Mucosa of rectum (tissue), 2 donors: Measurements from ENCODE around the gene CALN1.

Source experiments
- H3K27ac ChIP-seq, 2 donors: one replicate each; pipeline ENCODE4 v1.7.0; 2013; ENCODE audit warnings: inconsistent platforms in 2 of 2, low read depth in 2 of 2, low read length in 2 of 2
- H3K27me3 ChIP-seq, 2 donors: one replicate each; pipeline ENCODE4 v1.7.0; 2013; ENCODE audit warnings: low read length in 2 of 2; ENCODE audit not compliant: control insufficient read depth in 2 of 2, insufficient read depth in 2 of 2
- H3K36me3 ChIP-seq, 2 donors: one replicate each; pipeline ENCODE4 v1.7.0; 2013; ENCODE audit warnings: low read length in 2 of 2; ENCODE audit not compliant: control insufficient read depth in 2 of 2, insufficient read depth in 2 of 2
- H3K4me1 ChIP-seq, 2 donors: one replicate each; pipeline ENCODE4 v1.7.0; 2013; ENCODE audit warnings: low read length in 2 of 2, mild to moderate bottlenecking in 1 of 2; ENCODE audit not compliant: control insufficient read depth in 2 of 2, insufficient read depth in 2 of 2
- H3K4me3 ChIP-seq, 2 donors: one replicate each; pipeline ENCODE4 v1.7.0; 2013; ENCODE audit warnings: low read length in 2 of 2
- H3K9ac ChIP-seq, 2 donors: one replicate each; pipeline ENCODE4 v1.7.0; 2013; ENCODE audit warnings: low read length in 2 of 2, low read depth in 1 of 2, mild to moderate bottlenecking in 1 of 2
- H3K9me3 ChIP-seq, 2 donors: one replicate each; pipeline ENCODE4 v1.7.0; 2013; ENCODE audit warnings: low read length in 2 of 2; ENCODE audit not compliant: control insufficient read depth in 2 of 2
- donor health status: healthy.
- donor health status: Normal muscosa, but diverticular disease.

CALN1 gene

DNA sequence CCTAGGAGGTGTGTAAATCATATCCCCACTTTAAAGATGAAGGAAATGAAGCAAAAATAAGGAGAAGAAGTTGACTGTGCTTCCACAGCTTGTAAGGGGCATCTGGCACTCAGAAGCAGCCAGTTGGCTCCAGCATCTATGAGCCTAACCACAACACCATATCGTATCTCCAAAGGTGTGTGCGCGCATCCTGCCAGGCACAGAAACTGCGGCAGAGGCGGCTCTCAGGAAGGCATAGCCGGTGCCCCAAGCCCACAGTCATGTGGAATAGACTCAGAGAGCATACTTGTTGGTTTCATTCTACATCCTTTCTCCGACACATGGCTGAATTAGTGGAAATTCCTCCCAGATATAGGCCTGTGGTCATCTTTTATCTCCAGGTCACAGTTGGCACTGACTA is 423.9 kb downstream of the CALN1 start:
- Histone ChIP-seq H3K4me1 (no peaks in the 10 kb centered on the region), H3K36me3 (no peaks in the 10 kb centered on the region), H3K9ac (no peak overlapping the region), H3K27ac (no peak overlapping the region), H3K4me3 (no peak overlapping the region), H3K9me3 (peaks cover 0 to 3% of the 10 kb centered on the region in 2 donors), H3K27me3 (no peaks in the 10 kb centered on the region)

DNA sequence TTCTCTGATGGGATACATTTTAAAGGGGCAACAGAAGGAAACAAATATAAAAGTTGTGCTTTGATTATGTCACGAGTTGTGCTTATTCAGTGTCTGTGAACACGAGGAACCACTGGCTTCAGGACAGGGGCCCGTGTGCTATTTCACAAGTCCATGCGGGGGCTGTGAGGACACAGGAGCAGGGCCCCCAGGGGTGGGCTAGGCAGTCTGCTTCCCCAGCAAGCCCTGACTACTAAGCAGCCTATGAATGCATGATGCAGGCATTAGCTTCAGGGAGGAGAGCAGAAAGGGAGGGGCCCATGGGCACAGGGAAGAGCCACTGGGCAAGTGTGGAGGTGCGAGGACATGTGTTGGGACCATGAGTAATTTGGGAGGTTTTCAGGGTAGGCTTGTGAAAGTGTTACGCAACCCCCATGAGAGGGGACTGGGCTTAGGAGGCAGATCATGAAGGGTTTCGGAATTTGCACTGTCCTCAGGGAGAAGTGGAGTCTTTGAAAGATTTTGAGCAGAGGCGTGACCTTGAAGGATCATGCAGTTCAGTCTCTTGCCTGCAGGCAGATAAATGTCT is 424.9 kb downstream of the CALN1 start:
- H3K27ac ChIP-seq = no peak overlapping the region
- peaks cover 0 to 3% of the 10 kb centered on the region in 2 donors for H3K9me3 ChIP-seq
- no peaks in the 10 kb centered on the region for H3K36me3 ChIP-seq
- H3K9ac ChIP-seq = no peak overlapping the region
- H3K4me3 ChIP-seq = no peak overlapping the region
- no peaks in the 10 kb centered on the region for H3K27me3 ChIP-seq
- H3K4me1 ChIP-seq = no peaks in the 10 kb centered on the region

- no peak overlapping the region for H3K27ac ChIP-seq
Measured at GRCh38 chr7:71984348-71984747, 427.8 kb downstream of the CALN1 start.

GRCh38 chr7:71982851-71983250 is 429.3 kb downstream of the CALN1 start:
- Histone ChIP-seq H3K4me1 (no peaks in the 10 kb centered on the region), H3K9ac (no peak overlapping the region)

More at GRCh38 chr7:71984348-71984747, 427.8 kb downstream of the CALN1 start:
- no peaks in the 10 kb centered on the region for H3K36me3 ChIP-seq
- no peaks in the 10 kb centered on the region for H3K4me1 ChIP-seq
- H3K9ac ChIP-seq = no peak overlapping the region
- H3K4me3 ChIP-seq = no peak overlapping the region
- no peaks in the 10 kb centered on the region for H3K27me3 ChIP-seq
- H3K9me3 ChIP-seq = no peaks in the 10 kb centered on the region

GRCh38 chr7:71976645-71977044 is 435.5 kb downstream of the CALN1 start:
- Histone ChIP-seq H3K9ac (no peak overlapping the region), H3K4me1 (no peaks in the 10 kb centered on the region), H3K27ac (no peak overlapping the region), H3K27me3 (no peaks in the 10 kb centered on the region), H3K4me3 (no peak overlapping the region), H3K36me3 (no peaks in the 10 kb centered on the region), H3K9me3 (no peaks in the 10 kb centered on the region)

More at GRCh38 chr7:71982851-71983250, 429.3 kb downstream of the CALN1 start:
- H3K27me3 ChIP-seq = no peaks in the 10 kb centered on the region
- no peaks in the 10 kb centered on the region for H3K36me3 ChIP-seq
- no peak overlapping the region for H3K4me3 ChIP-seq
- no peak overlapping the region for H3K27ac ChIP-seq
- H3K9me3 ChIP-seq = no peaks in the 10 kb centered on the region

DNA sequence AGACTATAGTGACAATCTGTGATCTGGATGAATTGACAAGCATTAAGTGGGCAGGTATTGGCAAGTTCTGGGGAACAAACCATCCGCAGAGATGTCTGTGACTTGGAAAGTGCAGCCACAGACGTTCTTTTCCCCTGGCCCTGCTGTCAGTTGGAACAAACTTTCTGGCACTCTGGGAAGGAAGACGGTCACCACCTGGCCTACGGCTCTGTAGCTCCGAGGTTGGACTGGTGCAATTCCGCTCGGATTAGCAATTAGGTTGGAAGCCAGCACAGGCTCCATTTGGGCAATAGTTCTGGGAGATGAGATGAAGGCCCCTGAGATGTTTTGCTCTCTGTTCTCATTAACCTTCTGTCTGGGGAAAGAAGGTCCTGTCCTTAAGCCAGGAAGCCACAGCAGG is 437.5 kb downstream of the CALN1 start:
- no peaks in the 10 kb centered on the region for H3K4me1 ChIP-seq
- no peaks in the 10 kb centered on the region for H3K27me3 ChIP-seq

DNA sequence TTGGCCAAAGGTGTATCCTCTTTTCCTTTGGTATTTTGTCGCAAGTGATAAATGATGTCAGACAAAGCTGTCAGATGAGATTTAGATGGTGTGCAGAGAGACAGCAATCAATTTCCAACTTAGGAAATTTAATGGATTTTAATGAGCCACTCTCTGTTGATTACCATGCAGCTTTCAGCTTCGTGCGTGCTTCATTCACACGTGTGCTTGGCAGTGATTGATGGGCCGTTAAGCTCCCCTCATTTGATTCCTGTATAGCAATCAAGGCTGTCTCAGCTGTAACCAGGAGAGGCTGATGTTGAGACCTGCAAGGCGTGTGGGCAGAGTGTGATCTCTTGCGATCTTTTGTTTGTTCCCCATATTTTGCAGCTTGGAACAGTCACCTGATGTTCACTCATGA is 439.6 kb downstream of the CALN1 start:
- Histone ChIP-seq H3K9me3 (no peaks in the 10 kb centered on the region), H3K27ac (no peak overlapping the region), H3K36me3 (no peaks in the 10 kb centered on the region), H3K27me3 (no peaks in the 10 kb centered on the region), H3K9ac (no peak overlapping the region), H3K4me3 (no peak overlapping the region), H3K4me1 (no peaks in the 10 kb centered on the region)

More for the DNA sequence above, 437.5 kb downstream of the CALN1 start:
- Histone ChIP-seq H3K4me3 (no peak overlapping the region), H3K9ac (no peak overlapping the region), H3K9me3 (no peaks in the 10 kb centered on the region), H3K36me3 (no peaks in the 10 kb centered on the region), H3K27ac (no peak overlapping the region)

DNA sequence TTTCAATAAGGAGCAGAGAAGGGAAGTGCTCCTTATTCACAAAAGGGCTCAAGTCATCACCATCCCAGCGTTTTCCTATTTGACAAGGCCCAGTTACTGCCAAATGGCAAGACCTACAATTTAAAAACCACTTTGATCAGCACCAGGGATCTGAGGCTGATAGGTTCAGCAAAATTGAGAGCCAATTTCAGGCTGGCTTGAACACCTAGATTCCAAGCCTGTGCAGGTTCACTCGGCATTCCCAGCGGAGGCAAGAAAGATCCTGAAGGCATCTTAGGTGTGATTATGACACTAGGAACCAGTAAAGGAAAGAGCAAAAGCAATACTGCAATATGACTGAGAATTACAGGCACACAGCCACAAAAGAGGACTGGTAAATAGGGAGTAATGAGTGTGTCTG is 441.4 kb downstream of the CALN1 start:
- Histone ChIP-seq H3K9ac (no peak overlapping the region), H3K4me3 (no peak overlapping the region), H3K36me3 (no peaks in the 10 kb centered on the region), H3K9me3 (peaks cover 0 to 3% of the 10 kb centered on the region in 2 donors), H3K4me1 (no peaks in the 10 kb centered on the region), H3K27me3 (no peaks in the 10 kb centered on the region), H3K27ac (no peak overlapping the region)

DNA sequence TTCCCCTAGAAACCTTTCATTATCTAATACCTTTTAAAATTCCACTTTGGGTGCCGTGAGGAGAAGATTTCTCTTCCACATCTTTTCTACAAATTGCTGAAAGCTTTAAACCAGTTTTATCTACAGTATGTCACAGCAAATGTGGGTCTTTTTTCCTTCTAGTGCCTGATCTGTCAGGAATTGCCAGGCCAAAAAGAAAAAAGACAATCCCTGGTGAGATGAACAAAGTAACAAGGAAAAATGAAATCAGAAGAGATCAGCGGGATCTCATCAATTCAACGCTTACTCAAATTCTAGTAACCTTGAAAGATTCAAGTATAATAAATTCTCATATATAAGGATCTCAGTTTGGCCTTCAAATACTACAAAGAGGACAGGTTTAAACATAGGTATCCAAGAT is 449.5 kb downstream of the CALN1 start:
- H3K36me3 ChIP-seq = no peaks in the 10 kb centered on the region
- H3K4me3 ChIP-seq = no peak overlapping the region
- no peak overlapping the region for H3K27ac ChIP-seq
- no peak overlapping the region for H3K9ac ChIP-seq
- no peaks in the 10 kb centered on the region for H3K4me1 ChIP-seq
- no peaks in the 10 kb centered on the region for H3K27me3 ChIP-seq
- peaks cover 0 to 5% of the 10 kb centered on the region in 2 donors for H3K9me3 ChIP-seq

GRCh38 chr7:71961283-71961682 is 450.9 kb downstream of the CALN1 start:
- no peak overlapping the region for H3K27ac ChIP-seq
- H3K36me3 ChIP-seq = no peaks in the 10 kb centered on the region
- peaks cover 0 to 4% of the 10 kb centered on the region in 2 donors for H3K9me3 ChIP-seq
- H3K9ac ChIP-seq = no peak overlapping the region
- no peaks in the 10 kb centered on the region for H3K4me1 ChIP-seq
- H3K27me3 ChIP-seq = no peaks in the 10 kb centered on the region
- no peak overlapping the region for H3K4me3 ChIP-seq

DNA sequence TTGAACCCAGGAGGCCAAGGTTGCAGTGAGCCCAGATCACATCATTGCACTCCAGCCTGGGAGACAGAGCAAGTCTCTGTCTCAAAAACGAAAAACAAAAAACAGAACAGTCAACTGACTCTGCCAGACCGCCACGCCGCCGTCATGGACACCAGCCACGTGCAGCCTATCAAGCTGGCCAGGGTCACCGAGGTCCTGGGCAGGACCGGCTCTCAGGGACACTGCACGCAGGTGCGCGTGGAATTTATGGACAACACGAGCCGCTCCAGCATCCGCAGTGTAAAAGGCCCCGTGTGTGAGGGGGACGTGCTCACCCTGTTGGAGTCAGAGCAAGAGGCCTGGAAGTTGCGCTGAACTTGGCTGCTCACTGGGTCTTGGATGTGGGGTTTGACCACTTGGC is 470.0 kb downstream of the CALN1 start:
- Histone ChIP-seq H3K27ac (no peak overlapping the region), H3K4me3 (no peak overlapping the region)

More for the DNA sequence above, 470.0 kb downstream of the CALN1 start:
- Histone ChIP-seq H3K4me1 (no peaks in the 10 kb centered on the region), H3K9ac (no peak overlapping the region), H3K27me3 (no peaks in the 10 kb centered on the region), H3K36me3 (no peaks in the 10 kb centered on the region), H3K9me3 (no peaks in the 10 kb centered on the region)
